ENCODE data around the gene BAG2. TPM values are rescaled to one million over a fixed set of nuclear protein-coding genes. Genes with fewer than 3 reads are reported as not detected.

BAG2 gene
- total and polyA plus RNA-seq, 2 of the 13 experiments (the other 11 are each of a cell fraction or from before 2014, with no cell fraction given) = 5.7 to 15.1 TPM

DNA sequence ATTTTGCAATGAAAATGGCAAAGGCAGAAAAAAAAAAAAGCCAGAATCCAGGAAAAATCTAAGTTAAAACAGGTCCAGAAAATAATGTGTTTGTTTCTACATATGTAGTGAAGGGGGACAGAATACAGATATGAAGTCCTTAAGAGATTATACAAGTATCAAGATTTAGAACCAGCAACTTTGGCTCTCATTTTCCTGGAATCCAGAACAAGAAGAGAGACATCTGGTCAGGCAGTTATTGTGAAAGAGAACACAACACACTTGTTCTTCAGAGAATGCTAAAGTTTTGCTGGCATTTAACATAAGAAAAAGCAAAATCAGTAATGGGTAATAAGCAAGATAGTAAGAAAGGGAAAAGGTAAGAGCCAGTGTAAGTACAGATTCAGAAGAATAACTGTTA lies 21.1 kb downstream of the BAG2 start:
- in situ Hi-C loops (cut with HindIII; ENCODE audit: extremely low pct_ligation_motif_present, low pct_unique_long_range_greater_than_20kb) = no loop called here
- H3K9me3 ChIP-seq (ENCODE audit: low read length) = no peaks in the 10 kb centered on the region
- H3K27me3 ChIP-seq (ENCODE audit: control insufficient read depth in 1 of 2, insufficient read depth in 2 of 2, low read length in 2 of 2) = no peaks in the 10 kb centered on the region
- H3K4me3 ChIP-seq (replicated peaks in 1 of 3; ENCODE audit: insufficient read depth in 1 of 3, low read depth in 2 of 3, low read length in 3 of 3) = no peak overlapping the region
- H3K9ac ChIP-seq (ENCODE audit: insufficient read depth, low read depth, low read length) = no peak overlapping the region
- no peak overlapping the region for H2AFZ ChIP-seq (ENCODE audit: low read length)
- H4K20me1 ChIP-seq (ENCODE audit: insufficient read depth, low read length) = no peaks in the 10 kb centered on the region
- H3K27ac ChIP-seq (ENCODE audit: extremely low read length, insufficient read depth, low read length) = no peak overlapping the region
- FAIRE-seq (no peak), DNase-seq (ENCODE audit: low spot score) (no peak), ATAC-seq (no peak)
- H3K4me1 ChIP-seq (ENCODE audit: insufficient read depth, low read length) = no peaks in the 10 kb centered on the region
- no TSS peak for BruUV-seq (replicated peaks)
- TF ChIP-seq MZF1 (CRISPR knock-in tag; IDR thresholded peaks at IDR 0.05; ENCODE audit: borderline replicate concordance) (no peak), ZNF614 (CRISPR knock-in tag; IDR thresholded peaks at IDR 0.05; ENCODE audit: borderline replicate concordance) (no peak), ZBTB42 (CRISPR knock-in tag; IDR thresholded peaks at IDR 0.05) (no peak), U2AF2 (IDR thresholded peaks at IDR 0.05; ENCODE audit: low read depth, low read length) (no peak), PAWR (CRISPR knock-in tag; IDR thresholded peaks at IDR 0.05; ENCODE audit: borderline replicate concordance) (no peak), ZFP36 (IDR thresholded peaks at IDR 0.05; ENCODE audit: borderline replicate concordance, low read depth, low read length, partially characterized antibody) (no peak), SIX1 (CRISPR knock-in tag; IDR thresholded peaks at IDR 0.05; ENCODE audit: borderline replicate concordance) (no peak), CCAR2 (optimal IDR thresholded peaks at IDR 0.05; ENCODE audit: low read depth, low read length) (no peak), ZNF121 (CRISPR knock-in tag; IDR thresholded peaks at IDR 0.05) (no peak), KMT2B (CRISPR knock-in tag; IDR thresholded peaks at IDR 0.05) (no peak), HDAC1 (CRISPR knock-in tag; IDR thresholded peaks at IDR 0.05) (no peak)
- TF ChIP-seq, protein P1, sequence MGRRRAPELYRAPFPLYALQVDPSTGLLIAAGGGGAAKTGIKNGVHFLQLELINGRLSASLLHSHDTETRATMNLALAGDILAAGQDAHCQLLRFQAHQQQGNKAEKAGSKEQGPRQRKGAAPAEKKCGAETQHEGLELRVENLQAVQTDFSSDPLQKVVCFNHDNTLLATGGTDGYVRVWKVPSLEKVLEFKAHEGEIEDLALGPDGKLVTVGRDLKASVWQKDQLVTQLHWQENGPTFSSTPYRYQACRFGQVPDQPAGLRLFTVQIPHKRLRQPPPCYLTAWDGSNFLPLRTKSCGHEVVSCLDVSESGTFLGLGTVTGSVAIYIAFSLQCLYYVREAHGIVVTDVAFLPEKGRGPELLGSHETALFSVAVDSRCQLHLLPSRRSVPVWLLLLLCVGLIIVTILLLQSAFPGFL (CRISPR knock-in tag; IDR thresholded peaks at IDR 0.05) = no peak
- POLR2A ChIA-PET = no interaction called here
- H3K79me2 ChIP-seq (ENCODE audit: insufficient read depth, low read length) = no peaks in the 10 kb centered on the region
- no peak overlapping the region for H3K4me2 ChIP-seq (ENCODE audit: low read depth, low read length)
- peaks cover 4 to 16% of the 10 kb centered on the region in 2 experiments; a peak in 3 of 5 replicates for H3K36me3 ChIP-seq (replicated peaks in 1 of 2; ENCODE audit: control insufficient read depth in 1 of 2, insufficient read depth in 2 of 2, low read length in 2 of 2)
- CTCF ChIA-PET (ENCODE audit: low intra/inter-chr PET ratio, low total read pairs) = no interaction called here
- intact Hi-C loops (cut with micrococcal nuclease; ENCODE audit: unreplicated experiment) = no loop called here

Measured in HepG2 (cell line).